ENCODE measurements around the gene GCN1.

DNA sequence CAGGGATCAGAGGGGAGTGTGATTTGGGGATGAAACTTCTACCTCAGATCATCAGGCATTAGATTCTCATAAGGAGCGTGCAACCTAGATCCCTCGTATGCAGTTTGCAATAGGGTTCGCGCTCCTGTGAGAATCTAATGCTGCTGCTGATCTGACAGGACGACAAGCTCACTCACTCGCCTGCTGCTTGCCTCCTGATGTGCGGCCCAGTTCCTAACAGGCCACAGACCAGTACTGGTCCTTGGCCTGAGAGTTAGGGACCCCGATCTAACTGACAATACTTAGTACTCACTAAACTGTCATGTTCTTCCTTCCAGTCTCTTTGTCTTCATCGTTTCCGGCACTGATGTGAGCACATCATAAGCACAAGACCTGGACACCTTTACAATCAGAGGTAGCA, 11.7 kb upstream of the GCN1 start:
- TF ChIP-seq CTCF (IDR thresholded peaks at IDR 0.05; ENCODE audit: control extremely low read depth in 1 of 3, insufficient read depth in 1 of 3, low read depth in 1 of 3, low read length in 3 of 3) (no peak), RNF2 (IDR thresholded peaks at IDR 0.05; ENCODE audit: borderline replicate concordance, low read depth, low read length, missing control alignments, poor library complexity, severe bottlenecking) (no peak), POLR2A (IDR thresholded peaks at IDR 0.05; ENCODE audit: control extremely low read depth in 1 of 2, low read depth in 2 of 2, low read length in 2 of 2) (no peak), SP1 (IDR thresholded peaks at IDR 0.05; ENCODE audit: low read depth, low read length) (no peak), POLR2AphosphoS5 (IDR thresholded peaks at IDR 0.05; ENCODE audit: low read depth, low read length) (no peak), USF2 (IDR thresholded peaks at IDR 0.05; ENCODE audit: low read length) (no peak), EZH2 (IDR thresholded peaks at IDR 0.05; ENCODE audit: low read depth, low read length, severe bottlenecking) (no peak)
- TF ChIP-seq, protein P1, sequence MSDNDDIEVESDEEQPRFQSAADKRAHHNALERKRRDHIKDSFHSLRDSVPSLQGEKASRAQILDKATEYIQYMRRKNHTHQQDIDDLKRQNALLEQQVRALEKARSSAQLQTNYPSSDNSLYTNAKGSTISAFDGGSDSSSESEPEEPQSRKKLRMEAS (IDR thresholded peaks at IDR 0.05) = no peak

Measured in H1 (cell line).